ENCODE measurements around the gene C21orf58. TPM values are rescaled to one million over a fixed set of nuclear protein-coding genes. Genes with fewer than 3 reads are reported as not detected.

The C21orf58 gene
- total RNA-seq, 3 donors from 2014 or later = 0.96 to 2.9 (median 2.6) TPM

DNA sequence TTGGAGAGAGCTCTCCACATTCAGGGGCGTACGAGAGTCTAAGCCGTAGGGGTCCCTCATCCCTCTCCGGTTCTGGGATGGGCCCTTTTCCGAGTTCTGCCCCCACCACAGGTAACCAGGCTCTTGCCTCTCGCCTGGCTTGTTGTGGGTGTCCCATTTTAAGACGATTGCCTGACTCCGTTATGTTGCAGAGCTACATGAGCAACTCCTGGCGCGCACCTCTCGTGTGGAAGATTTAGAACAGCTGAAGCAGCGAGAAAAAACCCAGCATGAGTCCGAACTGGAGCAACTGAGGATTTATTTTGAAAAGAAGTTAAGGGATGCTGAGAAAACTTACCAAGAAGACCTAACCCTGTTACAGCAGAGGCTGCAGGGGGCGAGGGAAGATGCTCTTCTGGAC is 29.2 kb upstream of the C21orf58 start:
- H3K27me3 ChIP-seq = no peaks in the 10 kb centered on the region
- H3K9me3 ChIP-seq = no peaks in the 10 kb centered on the region
- TF ChIP-seq POLR2A (IDR thresholded peaks at IDR 0.05) (no peak), POLR2AphosphoS5 (IDR thresholded peaks at IDR 0.05) (no peak)
- TF ChIP-seq, protein P1, sequence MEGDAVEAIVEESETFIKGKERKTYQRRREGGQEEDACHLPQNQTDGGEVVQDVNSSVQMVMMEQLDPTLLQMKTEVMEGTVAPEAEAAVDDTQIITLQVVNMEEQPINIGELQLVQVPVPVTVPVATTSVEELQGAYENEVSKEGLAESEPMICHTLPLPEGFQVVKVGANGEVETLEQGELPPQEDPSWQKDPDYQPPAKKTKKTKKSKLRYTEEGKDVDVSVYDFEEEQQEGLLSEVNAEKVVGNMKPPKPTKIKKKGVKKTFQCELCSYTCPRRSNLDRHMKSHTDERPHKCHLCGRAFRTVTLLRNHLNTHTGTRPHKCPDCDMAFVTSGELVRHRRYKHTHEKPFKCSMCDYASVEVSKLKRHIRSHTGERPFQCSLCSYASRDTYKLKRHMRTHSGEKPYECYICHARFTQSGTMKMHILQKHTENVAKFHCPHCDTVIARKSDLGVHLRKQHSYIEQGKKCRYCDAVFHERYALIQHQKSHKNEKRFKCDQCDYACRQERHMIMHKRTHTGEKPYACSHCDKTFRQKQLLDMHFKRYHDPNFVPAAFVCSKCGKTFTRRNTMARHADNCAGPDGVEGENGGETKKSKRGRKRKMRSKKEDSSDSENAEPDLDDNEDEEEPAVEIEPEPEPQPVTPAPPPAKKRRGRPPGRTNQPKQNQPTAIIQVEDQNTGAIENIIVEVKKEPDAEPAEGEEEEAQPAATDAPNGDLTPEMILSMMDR (IDR thresholded peaks at IDR 0.05) = no peak
- H3K4me3 ChIP-seq = no peak overlapping the region
- intact Hi-C loops (cut with DNase I; ENCODE audit: low total_unique reads) = no loop called here
- no peaks in the 10 kb centered on the region for H3K4me1 ChIP-seq
- H3K27ac ChIP-seq = no peak overlapping the region
- no peak for DNase-seq (ENCODE audit: low spot score in 2 of 2)
- H3K36me3 ChIP-seq = peaks cover 18% of the 10 kb centered on the region

DNA sequence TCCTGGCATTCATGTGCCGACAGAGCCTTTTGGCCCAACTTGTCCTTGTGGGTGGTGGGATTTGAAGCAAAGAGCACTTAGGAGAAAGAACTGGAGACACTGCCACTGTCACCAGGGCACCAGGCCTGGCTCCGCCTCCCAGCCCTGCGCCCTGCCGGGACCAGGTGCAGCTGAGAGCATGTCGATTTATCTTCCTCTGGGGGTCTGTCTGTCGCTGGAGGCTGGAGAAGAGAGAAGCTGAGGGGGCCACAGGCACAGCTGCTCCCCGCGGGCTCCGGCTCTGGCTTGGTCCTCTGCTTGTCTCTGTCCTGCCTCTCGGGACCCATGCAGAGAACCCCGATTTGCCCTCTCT is 28.5 kb upstream of the C21orf58 start:
- H3K4me1 ChIP-seq = no peaks in the 10 kb centered on the region
- peaks cover 16% of the 10 kb centered on the region for H3K36me3 ChIP-seq
- H3K27ac ChIP-seq = no peak overlapping the region
- TF ChIP-seq POLR2AphosphoS5 (IDR thresholded peaks at IDR 0.05) (no peak), POLR2A (IDR thresholded peaks at IDR 0.05) (no peak)
- TF ChIP-seq, protein P1 (IDR thresholded peaks at IDR 0.05) = no peak
- H3K4me3 ChIP-seq = no peak overlapping the region
- H3K27me3 ChIP-seq = no peaks in the 10 kb centered on the region
- no peak for DNase-seq (ENCODE audit: low spot score in 2 of 2)
- intact Hi-C loops (cut with DNase I; ENCODE audit: low total_unique reads) = no loop called here
- no peaks in the 10 kb centered on the region for H3K9me3 ChIP-seq

DNA sequence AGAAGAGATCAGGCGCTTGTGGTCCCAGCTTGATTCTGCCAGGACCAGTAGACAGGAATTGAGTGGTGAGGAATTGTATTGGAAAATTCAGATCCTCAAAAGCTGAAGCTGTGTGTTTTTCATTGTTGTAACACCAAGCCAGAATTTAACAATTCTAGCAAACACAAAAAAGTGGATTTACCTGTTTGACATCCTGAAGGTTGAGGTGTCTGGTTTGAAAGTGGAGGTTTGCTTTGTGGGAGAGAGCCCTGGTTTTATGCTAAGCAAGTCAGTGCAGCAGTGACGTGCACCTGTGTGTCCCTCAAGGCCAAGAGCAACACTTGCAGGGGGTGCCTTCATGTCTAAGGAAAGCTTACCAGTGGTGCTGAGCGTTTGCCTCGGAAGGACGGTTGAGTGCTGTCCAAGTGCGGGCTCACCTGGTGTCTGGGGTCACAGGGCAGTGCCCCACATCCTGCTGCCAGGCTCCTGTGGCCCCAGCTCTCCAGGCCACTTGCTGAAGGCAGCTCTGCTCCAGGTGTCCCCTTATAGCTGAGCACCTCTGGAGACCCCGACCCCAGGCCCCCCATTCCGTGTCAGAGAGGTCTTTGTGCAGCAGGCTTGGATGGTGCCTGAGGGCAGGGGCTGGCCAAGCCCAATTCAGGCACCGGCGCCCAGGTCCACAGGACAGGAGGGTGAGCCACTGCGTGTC is 27.9 kb upstream of the C21orf58 start:
- no peaks in the 10 kb centered on the region for H3K27me3 ChIP-seq
- H3K9me3 ChIP-seq = no peaks in the 10 kb centered on the region
- DNase-seq (ENCODE audit: low spot score in 2 of 2) = no peak
- H3K4me3 ChIP-seq = no peak overlapping the region
- H3K4me1 ChIP-seq = no peaks in the 10 kb centered on the region
- intact Hi-C loops (cut with DNase I; ENCODE audit: low total_unique reads) = no loop called here
- peaks cover 11% of the 10 kb centered on the region for H3K36me3 ChIP-seq
- TF ChIP-seq, protein P1 (IDR thresholded peaks at IDR 0.05) = no peak
- no peak for TF ChIP-seq POLR2A (IDR thresholded peaks at IDR 0.05)
- H3K27ac ChIP-seq = no peak overlapping the region

DNA sequence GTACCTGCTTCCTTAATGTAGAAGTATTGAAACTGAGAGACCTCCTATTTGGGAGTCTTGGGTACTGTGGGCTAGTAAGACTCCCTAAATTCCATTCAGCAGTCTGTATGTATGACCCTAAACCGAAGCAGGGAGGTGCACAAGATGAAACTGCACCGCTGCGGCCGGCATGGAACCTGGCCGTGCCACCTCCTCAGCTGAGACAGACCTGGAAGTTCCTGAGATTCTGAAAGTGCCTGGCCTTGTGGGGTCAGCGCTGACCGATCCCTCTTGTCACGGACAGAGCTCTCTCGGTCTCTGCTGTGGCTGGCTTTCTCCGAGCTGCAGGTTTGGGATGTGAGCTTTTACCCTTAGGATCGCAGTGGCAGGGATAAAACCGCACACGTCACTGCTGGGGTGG is 27.3 kb upstream of the C21orf58 start:
- H3K36me3 ChIP-seq = peaks cover 5% of the 10 kb centered on the region
- H3K9me3 ChIP-seq = no peaks in the 10 kb centered on the region
- TF ChIP-seq, protein P1 (IDR thresholded peaks at IDR 0.05) = no peak
- TF ChIP-seq POLR2A (IDR thresholded peaks at IDR 0.05) (no peak), POLR2AphosphoS5 (IDR thresholded peaks at IDR 0.05) (no peak)
- no peaks in the 10 kb centered on the region for H3K27me3 ChIP-seq
- no peak for DNase-seq (ENCODE audit: low spot score in 2 of 2)
- intact Hi-C loops (cut with DNase I; ENCODE audit: low total_unique reads) = no loop called here
- no peak overlapping the region for H3K27ac ChIP-seq
- no peaks in the 10 kb centered on the region for H3K4me1 ChIP-seq
- no peak overlapping the region for H3K4me3 ChIP-seq

DNA sequence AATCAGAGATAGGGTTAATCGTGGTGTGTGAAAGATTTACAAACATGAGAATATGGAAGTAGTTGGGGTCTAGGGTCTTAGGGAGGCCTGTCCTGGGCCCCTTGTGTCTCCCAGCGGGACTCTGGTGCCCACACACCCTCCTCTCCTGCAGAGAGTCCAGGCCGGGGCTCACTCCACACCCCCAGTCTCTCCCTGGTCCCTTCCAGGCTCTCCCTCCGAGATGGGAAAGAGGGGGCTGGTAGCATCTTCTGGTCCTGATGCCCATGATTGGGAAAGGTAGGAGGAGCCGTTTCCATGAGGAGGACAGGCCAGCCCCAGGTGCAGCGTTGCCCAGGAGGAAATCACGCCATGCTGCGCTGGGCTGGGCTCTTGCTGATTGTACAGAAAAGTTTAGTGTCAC is 26.9 kb upstream of the C21orf58 start:
- TF ChIP-seq POLR2AphosphoS5 (IDR thresholded peaks at IDR 0.05) (no peak), POLR2A (IDR thresholded peaks at IDR 0.05) (no peak)
- TF ChIP-seq, protein P1 (IDR thresholded peaks at IDR 0.05) = no peak
- intact Hi-C loops (cut with DNase I; ENCODE audit: low total_unique reads) = no loop called here

More for the DNA sequence above, 26.9 kb upstream of the C21orf58 start:
- Histone ChIP-seq H3K27me3 (no peaks in the 10 kb centered on the region), H3K36me3 (peaks cover 4% of the 10 kb centered on the region), H3K4me3 (no peak overlapping the region), H3K9me3 (no peaks in the 10 kb centered on the region), H3K27ac (no peak overlapping the region), H3K4me1 (no peaks in the 10 kb centered on the region)
- DNase-seq (ENCODE audit: low spot score in 2 of 2) = no peak

Measured in breast epithelium (tissue), 4 donors.